ENCODE measurements around the gene ROBO2. TPM values are rescaled to one million over a fixed set of nuclear protein-coding genes. Genes with fewer than 3 reads are reported as not detected.

ROBO2 gene
- total RNA-seq, 2 donors from 2014 or later, result 0.74 to 0.88 TPM

- no peak overlapping the region for H3K9ac ChIP-seq (ENCODE audit: low read depth in 2 of 2, low read length in 2 of 2)
- intact Hi-C loops (cut with DNase I), result no loop called here
- DNase-seq, result no peak
- H3K27ac ChIP-seq, result no peak overlapping the region
- H3K4me3 ChIP-seq, result no peak overlapping the region
- no peaks in the 10 kb centered on the region for H3K27me3 ChIP-seq
- H3K36me3 ChIP-seq, result no peaks in the 10 kb centered on the region
- H3K4me1 ChIP-seq, result no peaks in the 10 kb centered on the region
- TF ChIP-seq CTCF (IDR thresholded peaks at IDR 0.05), result no peak
- H3K9me3 ChIP-seq, result no peaks in the 10 kb centered on the region
Measured at GRCh38 chr3:77586216-77586615, 546.3 kb downstream of the ROBO2 start.

GRCh38 chr3:77588863-77589262 is 549.0 kb downstream of the ROBO2 start:
- DNase-seq, result no peak
- H3K27ac ChIP-seq, result no peak overlapping the region
- no peaks in the 10 kb centered on the region for H3K27me3 ChIP-seq
- H3K9ac ChIP-seq (ENCODE audit: low read depth in 2 of 2, low read length in 2 of 2), result no peak overlapping the region
- intact Hi-C loops (cut with DNase I), result no loop called here
- no peaks in the 10 kb centered on the region for H3K36me3 ChIP-seq
- H3K9me3 ChIP-seq, result no peaks in the 10 kb centered on the region
- no peaks in the 10 kb centered on the region for H3K4me1 ChIP-seq
- H3K4me3 ChIP-seq, result no peak overlapping the region
- TF ChIP-seq CTCF (IDR thresholded peaks at IDR 0.05), result no peak

GRCh38 chr3:77590191-77590590 is 550.3 kb downstream of the ROBO2 start:
- intact Hi-C loops (cut with DNase I), result no loop called here
- H3K9me3 ChIP-seq, result no peaks in the 10 kb centered on the region

GRCh38 chr3:77595371-77595870 is 555.5 kb downstream of the ROBO2 start:
- H3K27ac ChIP-seq, result no peak overlapping the region
- H3K4me1 ChIP-seq, result no peaks in the 10 kb centered on the region
- no peak overlapping the region for H3K9ac ChIP-seq (ENCODE audit: low read depth in 2 of 2, low read length in 2 of 2)
- no peaks in the 10 kb centered on the region for H3K36me3 ChIP-seq
- no peaks in the 10 kb centered on the region for H3K9me3 ChIP-seq
- intact Hi-C loops (cut with DNase I), result no loop called here
- DNase-seq, result no peak
- TF ChIP-seq CTCF (IDR thresholded peaks at IDR 0.05), result no peak
- no peaks in the 10 kb centered on the region for H3K27me3 ChIP-seq
- H3K4me3 ChIP-seq, result no peak overlapping the region

More at GRCh38 chr3:77590191-77590590, 550.3 kb downstream of the ROBO2 start:
- TF ChIP-seq CTCF (IDR thresholded peaks at IDR 0.05), result no peak
- Histone ChIP-seq H3K4me3 (no peak overlapping the region), H3K36me3 (no peaks in the 10 kb centered on the region), H3K27me3 (no peaks in the 10 kb centered on the region), H3K4me1 (no peaks in the 10 kb centered on the region), H3K9ac (ENCODE audit: low read depth in 2 of 2, low read length in 2 of 2) (no peak overlapping the region), H3K27ac (no peak overlapping the region)
- DNase-seq, result no peak

- H3K27ac ChIP-seq, result no peak overlapping the region
- H3K36me3 ChIP-seq, result no peaks in the 10 kb centered on the region
- TF ChIP-seq CTCF (IDR thresholded peaks at IDR 0.05), result no peak
- no peak for DNase-seq
- no peaks in the 10 kb centered on the region for H3K9me3 ChIP-seq
- intact Hi-C loops (cut with DNase I), result no loop called here
- no peaks in the 10 kb centered on the region for H3K4me1 ChIP-seq
- no peak overlapping the region for H3K4me3 ChIP-seq
- no peaks in the 10 kb centered on the region for H3K27me3 ChIP-seq
- H3K9ac ChIP-seq (ENCODE audit: low read depth in 2 of 2, low read length in 2 of 2), result no peak overlapping the region
Measured at GRCh38 chr3:77599948-77600347, 560.0 kb downstream of the ROBO2 start.
